SIG-M5 treated with dmso at 0.1 percent for 504 hours (cell line): ENCODE data around the gene IGFL3.

ENCODE experiments used
- DNase-seq: peaks from one replicate; lab custom pipeline; 2025; ENCODE audit not compliant: unreplicated experiment; lab: John Stamatoyannopoulos, UW

The IGFL3 gene

DNA sequence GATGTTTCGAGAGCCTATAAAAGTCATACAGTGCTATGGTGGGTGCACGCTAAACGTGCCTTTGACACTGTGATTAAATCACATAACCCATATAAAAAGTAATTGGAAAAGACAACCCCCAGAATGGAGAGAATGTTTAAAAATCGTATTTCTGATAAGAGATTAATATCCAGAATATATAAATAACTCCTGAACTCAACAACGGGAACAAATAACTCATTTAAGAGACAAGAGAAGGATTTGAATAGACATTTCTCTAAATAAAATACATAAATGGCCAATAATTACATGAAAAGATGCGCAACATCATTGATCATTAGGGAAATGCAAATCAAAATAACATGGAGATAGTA, 46.7 kb downstream of the IGFL3 start:
- DNase-seq: no peak

DNA sequence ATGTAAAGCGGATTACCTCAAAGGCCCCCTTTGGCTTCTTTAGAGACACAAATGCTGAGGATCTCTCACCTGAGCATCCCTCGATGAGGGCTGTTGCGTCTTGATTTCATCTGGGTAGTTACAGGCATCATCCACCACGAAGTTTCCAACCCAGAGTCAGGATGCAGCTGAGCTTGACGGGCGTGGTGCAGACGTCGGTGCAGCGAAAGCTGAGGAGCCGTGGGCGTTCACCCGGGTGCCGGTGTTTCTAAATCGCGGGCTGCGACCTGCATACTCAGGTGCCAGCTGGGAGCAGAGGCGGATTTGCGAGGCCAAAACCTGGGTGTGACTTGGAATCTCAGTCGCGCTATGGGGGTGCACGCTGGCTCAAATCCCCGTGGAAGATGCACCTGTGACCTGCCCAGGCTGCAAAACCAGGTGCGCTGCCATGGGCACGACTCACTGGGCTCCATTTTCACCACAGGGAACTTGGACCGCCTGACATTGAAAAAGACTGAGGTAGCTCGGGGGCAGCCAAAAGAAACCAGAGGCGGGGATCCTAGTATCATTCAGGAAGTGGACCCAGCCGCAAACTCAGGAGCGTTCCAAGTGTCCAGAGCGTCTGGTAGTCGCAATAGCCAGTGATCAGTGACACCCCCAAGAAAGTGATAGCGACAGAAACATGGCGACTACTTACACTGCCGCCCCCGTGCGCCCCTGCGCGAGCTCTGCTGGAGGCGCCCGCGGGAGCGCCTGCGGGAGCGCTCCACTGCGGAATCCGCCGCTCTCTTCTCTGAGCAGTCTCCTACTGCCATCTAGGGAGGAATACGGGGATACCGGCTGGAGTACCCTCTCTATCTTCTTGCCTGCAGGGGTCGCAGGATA, 47.3 kb downstream of the IGFL3 start:
- DNase-seq: peak; percentile 77

DNA sequence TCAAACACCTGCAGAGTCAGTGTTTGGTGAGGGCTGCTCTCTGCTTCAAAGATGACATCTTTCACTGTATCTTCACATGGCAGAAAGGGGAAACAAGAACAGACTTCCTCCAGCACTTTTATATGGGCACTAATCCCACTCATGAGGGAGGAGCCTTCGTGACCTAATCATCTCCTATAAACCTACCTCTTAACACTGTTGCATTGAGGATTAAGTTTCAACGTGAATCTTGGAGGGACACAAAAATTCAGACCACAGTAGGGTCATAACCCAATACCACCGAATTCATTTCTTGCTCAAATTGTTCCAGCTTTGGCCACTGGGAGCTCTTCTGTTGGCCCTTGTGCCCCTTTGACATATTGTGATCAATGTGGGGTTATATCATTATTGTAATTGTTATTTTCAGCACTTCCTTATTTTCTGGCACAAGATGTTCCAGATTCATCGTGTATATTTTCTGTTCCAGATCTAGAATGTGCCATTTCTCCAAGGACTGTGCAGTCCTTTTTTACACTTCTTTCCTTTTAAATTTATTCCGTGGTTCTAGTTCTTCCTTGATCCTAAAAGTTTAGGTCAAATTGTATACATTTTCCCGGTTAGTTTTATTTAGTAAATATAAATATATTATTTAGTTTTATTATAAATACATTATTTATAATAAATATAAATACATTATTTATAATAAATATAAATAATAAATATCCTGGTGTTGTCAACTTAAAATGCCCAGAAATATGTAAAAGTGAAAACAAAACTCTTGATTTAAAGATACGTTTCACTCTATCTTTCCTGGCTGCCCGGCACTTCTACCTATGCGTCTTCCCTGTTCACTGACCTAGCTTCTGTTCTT, 48.2 kb downstream of the IGFL3 start:
- DNase-seq: no peak

DNA sequence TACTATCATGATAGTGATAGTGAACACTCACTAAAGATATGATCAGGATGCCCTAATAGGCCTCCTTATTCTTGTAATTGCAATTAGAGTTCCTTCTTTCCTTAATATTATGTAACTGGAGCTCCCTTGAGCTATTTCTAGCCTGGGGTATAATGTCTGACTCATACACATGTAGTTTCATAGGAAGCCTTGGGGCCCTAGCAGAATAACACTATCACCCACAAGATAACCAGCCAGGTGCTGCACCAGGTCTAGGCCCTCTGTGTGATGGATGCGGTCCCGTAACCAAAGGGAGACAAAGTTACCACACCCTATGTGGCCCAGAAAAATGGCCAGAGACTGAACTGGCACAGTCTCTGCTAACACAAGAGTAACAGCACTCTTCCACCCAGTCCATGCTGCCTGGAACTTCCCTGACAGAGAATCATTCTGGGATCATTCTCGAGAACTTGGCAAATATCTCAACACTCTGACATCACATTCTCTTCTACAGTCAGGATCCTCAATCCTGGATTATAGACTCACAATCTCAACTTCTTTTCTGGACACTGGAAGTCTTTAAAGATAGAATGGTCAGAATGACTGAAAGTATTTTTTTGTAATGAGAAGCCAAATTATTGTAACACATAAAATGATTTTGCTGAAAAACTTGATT, 51.1 kb downstream of the IGFL3 start:
- DNase-seq: peak; percentile 42
